SU-DHL-6 (cell line): ENCODE data around the gene UBFD1.
"Not testable (repeated sequence)": the region's sequence is repeated elsewhere in the genome, so short reads cannot be mapped to it uniquely, and the experiment has no call there.

ENCODE experiments used
- H2AFZ ChIP-seq: fragments of 200-600 bp; sonication (generic); 2 replicates; pipeline ENCODE4 v1.6.1; 2014; ENCODE audit warnings: low read depth, mild to moderate bottlenecking, moderate library complexity, mixed read lengths, antibody characterized with exemption, low read length; ENCODE audit not compliant: severe bottlenecking
- H3F3A ChIP-seq: fragments of 200-600 bp; shearing (Covaris generic); 2 replicates; pipeline ENCODE4 v1.6.0; 2016; ENCODE audit warnings: antibody characterized with exemption, mild to moderate bottlenecking; ENCODE audit not compliant: insufficient read depth
- H3K27ac ChIP-seq: fragments of 200-600 bp; sonication (generic); 2 replicates; pipeline ENCODE4 v1.5.1; 2016; ENCODE audit warnings: low read depth, mild to moderate bottlenecking, low read length, moderate library complexity, mixed read lengths
- H3K27me3 ChIP-seq: fragments of 200-600 bp; sonication (generic), shearing (Covaris generic); 2 replicates; pipeline ENCODE4 v1.6.0; 2014; ENCODE audit warnings: mild to moderate bottlenecking, low read length
- H3K36me3 ChIP-seq: fragments of 200-600 bp; sonication (generic); 2 replicates; pipeline ENCODE4 v1.6.1; 2014; ENCODE audit warnings: mild to moderate bottlenecking, low read length, mixed read lengths
- H3K4me2 ChIP-seq: fragments of 300-600, 200-600 bp; shearing (Covaris generic), sonication (generic); 2 replicates; pipeline ENCODE4 v1.6.0; 2014; ENCODE audit warnings: low read length, low read depth, mild to moderate bottlenecking; ENCODE audit not compliant: poor library complexity, severe bottlenecking
- H3K4me3 ChIP-seq: fragments of 200-600 bp; sonication (generic); 2 replicates; pipeline ENCODE4 v1.5.1; 2014; ENCODE audit warnings: antibody characterized with exemption, low read length, mild to moderate bottlenecking, mixed read lengths; ENCODE audit not compliant: insufficient read depth, poor library complexity, severe bottlenecking
- H3K79me2 ChIP-seq: fragments of 200-600 bp; sonication (generic); 2 replicates; pipeline ENCODE4 v1.6.1; 2014; ENCODE audit warnings: mild to moderate bottlenecking, low read length, moderate library complexity; ENCODE audit not compliant: insufficient read depth
- H3K9ac ChIP-seq: fragments of 200-600 bp; sonication (generic); 2 replicates; pipeline ENCODE4 v1.7.0; 2014; ENCODE audit warnings: mild to moderate bottlenecking, low read length
- H3K9me2 ChIP-seq: fragments of 200-600 bp; sonication (generic); replicated peaks from 2 replicates; pipeline ENCODE4 v1.6.1; 2014; ENCODE audit warnings: low read length; ENCODE audit not compliant: insufficient read depth
- H3K9me3 ChIP-seq: fragments of 200-600 bp; sonication (generic); 2 replicates; pipeline ENCODE4 v1.6.1; 2014; ENCODE audit warnings: low read length, mixed read lengths; ENCODE audit not compliant: insufficient read depth
- H4K20me1 ChIP-seq: fragments of 200-600 bp; sonication (generic); 2 replicates; pipeline ENCODE4 v1.6.1; 2014; ENCODE audit warnings: low read depth, mild to moderate bottlenecking, antibody characterized with exemption, low read length, moderate library complexity, mixed read lengths
- EZH2phosphoT487 ChIP-seq: fragments of 200-600 bp; sonication (generic), shearing (Covaris generic); conservative IDR thresholded peaks from 2 replicates; pipeline ENCODE4 v1.6.1; 2018; ENCODE audit warnings: mild to moderate bottlenecking, antibody characterized with exemption, low read length, moderate library complexity, mixed read lengths
- TF ChIP-seq, protein P1 (sequence below): fragments of 200-600 bp; sonication (generic); IDR thresholded peaks from one replicate; pipeline ENCODE4 v1.5.1; 2017; ENCODE audit warnings: antibody characterized with exemption, mild to moderate bottlenecking, low read length, moderate library complexity; ENCODE audit not compliant: insufficient read depth, poor library complexity, severe bottlenecking

Gene UBFD1

DNA sequence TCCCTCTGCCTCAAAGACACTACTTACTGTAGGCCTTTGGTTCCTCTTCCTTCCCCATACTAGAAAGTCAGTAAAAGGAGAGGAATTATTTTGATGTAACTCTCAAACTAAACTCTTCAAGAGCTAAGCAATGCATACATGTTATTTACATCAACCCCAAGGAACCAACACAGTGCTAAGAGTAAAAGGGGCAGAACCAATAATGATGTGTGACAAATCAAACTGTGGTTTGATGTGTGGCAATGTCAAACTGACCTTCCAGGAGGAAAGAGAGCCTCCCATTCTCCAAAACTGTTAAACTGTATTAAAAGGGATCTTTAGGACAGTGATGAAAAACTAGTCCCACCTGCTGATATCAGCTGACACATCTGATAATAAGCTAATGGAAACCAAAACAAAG lies 22.9 kb downstream of the UBFD1 start:
- no peaks in the 10 kb centered on the region for H3K27me3 ChIP-seq
- H3K36me3 ChIP-seq, result peaks cover 9% of the 10 kb centered on the region; the same call in 1 of the 2 replicates
- no peak overlapping the region for H3K27ac ChIP-seq
- no peaks in the 10 kb centered on the region for H4K20me1 ChIP-seq
- no peaks in the 10 kb centered on the region for H3K9me3 ChIP-seq
- H3K4me3 ChIP-seq, result no peak overlapping the region
- H3F3A ChIP-seq, result peaks cover 10% of the 10 kb centered on the region; the same call in 1 of the 2 replicates
- H3K9ac ChIP-seq, result no peak overlapping the region
- H2AFZ ChIP-seq, result no peak overlapping the region
- no peaks in the 10 kb centered on the region for H3K79me2 ChIP-seq
- TF ChIP-seq, protein P1, sequence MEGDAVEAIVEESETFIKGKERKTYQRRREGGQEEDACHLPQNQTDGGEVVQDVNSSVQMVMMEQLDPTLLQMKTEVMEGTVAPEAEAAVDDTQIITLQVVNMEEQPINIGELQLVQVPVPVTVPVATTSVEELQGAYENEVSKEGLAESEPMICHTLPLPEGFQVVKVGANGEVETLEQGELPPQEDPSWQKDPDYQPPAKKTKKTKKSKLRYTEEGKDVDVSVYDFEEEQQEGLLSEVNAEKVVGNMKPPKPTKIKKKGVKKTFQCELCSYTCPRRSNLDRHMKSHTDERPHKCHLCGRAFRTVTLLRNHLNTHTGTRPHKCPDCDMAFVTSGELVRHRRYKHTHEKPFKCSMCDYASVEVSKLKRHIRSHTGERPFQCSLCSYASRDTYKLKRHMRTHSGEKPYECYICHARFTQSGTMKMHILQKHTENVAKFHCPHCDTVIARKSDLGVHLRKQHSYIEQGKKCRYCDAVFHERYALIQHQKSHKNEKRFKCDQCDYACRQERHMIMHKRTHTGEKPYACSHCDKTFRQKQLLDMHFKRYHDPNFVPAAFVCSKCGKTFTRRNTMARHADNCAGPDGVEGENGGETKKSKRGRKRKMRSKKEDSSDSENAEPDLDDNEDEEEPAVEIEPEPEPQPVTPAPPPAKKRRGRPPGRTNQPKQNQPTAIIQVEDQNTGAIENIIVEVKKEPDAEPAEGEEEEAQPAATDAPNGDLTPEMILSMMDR, result no peak
- no peak for TF ChIP-seq EZH2phosphoT487
- no peaks in the 10 kb centered on the region for H3K9me2 ChIP-seq
- H3K4me2 ChIP-seq, result no peak overlapping the region

DNA sequence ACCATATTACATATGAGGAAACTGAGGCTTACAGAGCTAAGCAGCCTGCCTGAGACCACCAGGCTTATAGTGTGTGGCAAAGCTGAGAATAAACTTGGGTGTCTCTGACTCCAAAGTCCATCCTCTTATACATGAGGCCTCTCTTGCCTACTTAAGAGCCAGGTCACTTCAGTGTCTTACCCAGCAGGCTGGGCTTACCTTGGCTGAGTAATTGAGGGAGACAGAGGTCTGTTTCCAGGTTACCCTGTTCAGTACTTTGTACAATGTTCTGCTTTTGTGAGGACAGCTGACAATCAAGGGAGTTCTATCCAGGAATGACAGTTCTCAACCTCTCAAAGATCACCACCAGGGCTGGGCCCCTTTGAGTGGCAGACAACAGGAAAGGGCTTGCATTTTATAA lies 24.2 kb downstream of the UBFD1 start:
- peaks cover 10% of the 10 kb centered on the region; the same call in 1 of the 2 replicates for H3F3A ChIP-seq
- no peak overlapping the region for H3K4me2 ChIP-seq
- H3K4me3 ChIP-seq, result no peak overlapping the region
- no peaks in the 10 kb centered on the region for H3K27me3 ChIP-seq
- H3K36me3 ChIP-seq, result peaks cover 9% of the 10 kb centered on the region; the same call in 1 of the 2 replicates
- H3K79me2 ChIP-seq, result 0 out of 2 replicates have a peak, but pooled peaks cover under 1% of the 10 kb centered on the region
- H3K9ac ChIP-seq, result no peak overlapping the region
- H3K9me2 ChIP-seq, result no peaks in the 10 kb centered on the region
- TF ChIP-seq, protein P1, result no peak
- no peak for TF ChIP-seq EZH2phosphoT487
- no peaks in the 10 kb centered on the region for H3K9me3 ChIP-seq
- no peaks in the 10 kb centered on the region for H4K20me1 ChIP-seq
- no peak overlapping the region for H2AFZ ChIP-seq
- H3K27ac ChIP-seq, result no peak overlapping the region

DNA sequence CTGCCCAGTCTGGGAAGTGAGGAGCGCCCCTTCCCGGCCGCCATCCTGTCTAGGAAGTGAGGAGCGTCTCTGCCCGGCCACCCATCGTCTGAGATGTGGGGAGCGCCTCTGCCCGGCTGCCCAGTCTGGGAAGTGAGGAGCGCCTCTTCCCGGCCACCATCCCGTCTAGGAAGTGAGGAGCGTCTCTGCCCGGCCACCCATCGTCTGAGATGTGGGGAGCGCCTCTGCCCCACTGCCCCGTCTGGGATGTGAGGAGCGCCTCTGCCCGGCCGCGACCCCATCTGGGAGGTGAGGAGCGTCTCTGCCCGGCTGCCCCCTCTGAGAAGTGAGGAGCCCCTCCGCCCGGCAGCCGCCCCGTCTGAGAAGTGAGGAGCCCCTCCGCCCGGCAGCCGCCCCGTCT lies 25.7 kb downstream of the UBFD1 start:
- not testable (repeated sequence) for H3F3A ChIP-seq, H4K20me1 ChIP-seq, H3K4me3 ChIP-seq, H3K9me3 ChIP-seq, H2AFZ ChIP-seq, H3K4me2 ChIP-seq, H3K9ac ChIP-seq, H3K36me3 ChIP-seq, H3K27ac ChIP-seq, H3K9me2 ChIP-seq, H3K27me3 ChIP-seq
- 0 out of 2 replicates have a peak, but pooled peaks cover 11% of the 10 kb centered on the region for H3K79me2 ChIP-seq

DNA sequence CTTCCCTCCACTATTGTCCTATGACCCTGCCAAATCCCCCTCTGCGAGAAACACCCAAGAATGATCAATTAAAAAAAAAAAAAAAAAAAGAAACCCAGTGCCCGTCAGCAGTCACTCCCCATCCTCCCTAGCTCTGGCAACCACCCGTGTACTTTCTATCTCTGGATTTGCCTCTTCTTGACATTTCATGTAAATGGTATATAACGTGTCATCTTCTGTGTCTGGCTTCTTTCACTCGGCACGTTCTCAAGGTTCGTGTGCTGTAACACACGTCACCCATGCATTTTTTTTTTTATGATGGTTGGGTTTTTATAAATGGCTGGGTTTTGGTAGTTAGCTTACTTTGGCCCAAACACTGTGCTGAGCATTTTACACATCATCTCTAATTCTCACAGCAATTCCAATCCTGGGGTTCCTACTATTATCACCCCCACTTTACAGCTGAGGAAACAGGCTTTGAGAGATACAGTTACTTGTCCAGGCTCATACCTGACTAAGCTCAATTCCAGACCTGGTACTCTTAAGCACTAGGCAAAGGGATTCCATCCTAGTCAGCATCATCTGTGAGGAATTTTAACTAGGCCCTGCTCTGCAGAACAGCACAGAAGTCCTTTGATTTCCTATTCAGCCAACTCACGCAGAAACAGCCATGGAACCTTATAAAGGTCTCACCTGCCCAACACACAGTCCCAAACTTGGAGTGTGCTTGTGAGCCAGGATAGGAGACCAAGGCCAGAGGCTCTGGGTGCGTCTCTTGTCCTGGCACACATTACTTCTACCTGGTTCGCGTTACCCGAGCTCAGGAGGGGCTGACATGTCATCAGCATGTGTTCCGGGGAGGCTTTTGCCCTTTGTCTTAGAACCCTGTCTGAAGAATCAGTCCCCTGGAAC lies 26.9 kb downstream of the UBFD1 start:
- Histone ChIP-seq H3K27ac (no peak overlapping the region), H2AFZ (no peak overlapping the region), H3K79me2 (peaks cover 22% of the 10 kb centered on the region; the same call in 1 of the 2 replicates), H3K36me3 (peaks cover 9% of the 10 kb centered on the region; the same call in 1 of the 2 replicates), H3K9me2 (no peaks in the 10 kb centered on the region), H3K9ac (no peak overlapping the region), H4K20me1 (no peaks in the 10 kb centered on the region), H3K4me3 (no peak overlapping the region), H3K9me3 (no peaks in the 10 kb centered on the region), H3F3A (peaks cover 7% of the 10 kb centered on the region; the same call in 1 of the 2 replicates), H3K4me2 (no peak overlapping the region), H3K27me3 (no peaks in the 10 kb centered on the region)
- no peak for TF ChIP-seq EZH2phosphoT487
- TF ChIP-seq, protein P1, result no peak
